Right renal cortex interstitium (tissue), 3 donors: ENCODE results near the gene MCRS1. TPM values are rescaled to one million over a fixed set of nuclear protein-coding genes. Genes with fewer than 3 reads are reported as not detected.
"Not testable (repeated sequence)": the region's sequence is repeated elsewhere in the genome, so short reads cannot be mapped to it uniquely, and the experiment has no call there.

Experiments used
- DNase-seq, 3 donors: peaks; one replicate each; pipeline ENCODE4 v3.0.0-alpha.2; 2013; ENCODE audit warnings: low read depth in 3 of 3, low spot score in 2 of 3
- polyA plus RNA-seq, 3 donors: library from polyadenylated mRNA; unstranded; fragments of 120-200 nt; gene quantifications; one replicate each; pipeline ENCODE4 v1.2.1, GENCODE V29; 2013; ENCODE audit not compliant: insufficient read length in 3 of 3

The MCRS1 gene, protein sequence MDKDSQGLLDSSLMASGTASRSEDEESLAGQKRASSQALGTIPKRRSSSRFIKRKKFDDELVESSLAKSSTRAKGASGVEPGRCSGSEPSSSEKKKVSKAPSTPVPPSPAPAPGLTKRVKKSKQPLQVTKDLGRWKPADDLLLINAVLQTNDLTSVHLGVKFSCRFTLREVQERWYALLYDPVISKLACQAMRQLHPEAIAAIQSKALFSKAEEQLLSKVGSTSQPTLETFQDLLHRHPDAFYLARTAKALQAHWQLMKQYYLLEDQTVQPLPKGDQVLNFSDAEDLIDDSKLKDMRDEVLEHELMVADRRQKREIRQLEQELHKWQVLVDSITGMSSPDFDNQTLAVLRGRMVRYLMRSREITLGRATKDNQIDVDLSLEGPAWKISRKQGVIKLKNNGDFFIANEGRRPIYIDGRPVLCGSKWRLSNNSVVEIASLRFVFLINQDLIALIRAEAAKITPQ
- 10 to 100 TPM; 64.1 to 69.2 (median 66.2) TPM for polyA plus RNA-seq

DNA sequence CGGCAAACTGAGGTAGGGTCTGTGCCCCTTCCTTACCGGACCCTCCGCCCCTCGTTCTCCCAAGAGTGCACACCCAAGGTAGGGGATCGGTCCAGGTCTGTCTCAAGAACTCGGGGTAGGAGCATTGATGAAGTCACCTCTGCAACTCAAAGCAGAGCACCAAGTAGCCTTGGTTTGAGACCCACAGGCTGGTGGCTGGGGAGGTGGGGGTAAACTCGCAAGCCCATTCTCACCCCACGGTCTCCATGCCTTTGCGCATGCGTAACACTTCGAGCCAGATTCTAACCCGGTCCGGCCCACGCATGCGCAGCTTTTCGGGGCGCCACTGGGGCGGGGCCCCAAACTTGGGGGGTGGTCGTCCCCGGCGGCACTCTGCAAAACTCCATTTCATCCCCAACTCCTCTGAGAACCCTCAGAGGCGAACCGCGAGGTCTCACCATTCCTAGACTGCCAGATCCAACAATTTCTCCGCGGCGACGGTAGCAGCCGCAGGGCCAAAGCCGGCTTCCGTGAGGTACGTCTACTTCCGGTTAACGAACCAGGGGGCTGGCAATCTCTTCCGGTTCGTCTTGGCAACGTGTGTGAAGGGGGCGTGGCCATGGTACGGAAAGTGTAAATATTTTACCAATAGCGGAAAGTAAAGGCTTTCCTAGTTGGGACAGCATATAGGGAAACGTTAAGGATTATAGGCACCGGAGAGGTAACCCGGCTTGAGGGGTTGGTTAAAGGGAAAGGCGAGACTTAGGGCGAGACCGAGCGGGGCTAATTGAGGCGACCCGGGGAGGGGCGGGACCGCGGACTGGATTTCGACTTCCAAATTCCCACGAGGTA, at the start of gene MCRS1:
Gene MCRS1 (minus strand): TSS at position 532 of the 831 bp plus-strand sequence. CDS start 1,411 bp downstream, outside the sequence.
- peak; percentile 82 to 88 (median 85) for DNase-seq

- no peak for DNase-seq
Measured at GRCh38 chr12:49616533-49617219, 48.7 kb upstream of the MCRS1 start.

DNA sequence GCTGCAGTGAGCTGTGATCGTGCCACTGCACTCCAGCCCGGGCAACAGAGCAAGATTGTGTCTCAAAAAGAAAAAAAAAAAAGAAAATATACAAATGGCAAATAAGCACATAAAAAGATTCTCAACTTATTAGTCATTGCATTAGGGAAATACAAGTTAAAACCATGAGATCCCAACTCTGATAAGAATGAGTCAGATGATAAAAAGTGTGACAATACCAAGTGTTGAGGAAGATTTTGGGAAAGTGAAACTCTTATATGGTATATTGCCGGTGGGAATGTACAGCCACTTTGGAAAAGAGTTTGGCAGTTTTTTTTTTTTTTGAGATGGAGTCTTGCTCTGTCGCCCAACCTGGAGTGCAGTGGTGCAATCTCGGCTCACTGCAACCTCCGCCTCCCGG, 47.8 kb upstream of the MCRS1 start:
- DNase-seq, result no peak

DNA sequence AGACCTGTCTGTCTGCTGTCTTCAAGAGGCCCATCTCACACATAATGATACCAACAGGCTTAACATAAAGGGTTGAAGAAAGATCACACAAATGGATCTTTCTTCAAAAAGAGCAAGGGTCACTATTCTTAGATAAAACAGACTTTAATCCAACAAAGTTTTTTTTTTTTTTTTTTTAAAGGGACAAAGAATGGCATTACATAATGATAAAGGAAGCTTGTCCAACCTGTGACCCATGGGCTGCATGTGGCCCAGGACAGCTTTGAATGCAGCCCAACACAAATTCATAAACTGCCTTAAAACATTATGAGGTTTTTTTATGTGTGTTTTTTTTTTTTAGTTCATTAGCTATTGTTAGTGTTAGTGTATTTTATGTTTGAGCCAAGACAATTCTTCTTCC, 44.3 kb upstream of the MCRS1 start:
- DNase-seq, result no peak

GRCh38 chr12:49610785-49611184, 42.8 kb upstream of the MCRS1 start:
- DNase-seq, result not testable (repeated sequence)

DNA sequence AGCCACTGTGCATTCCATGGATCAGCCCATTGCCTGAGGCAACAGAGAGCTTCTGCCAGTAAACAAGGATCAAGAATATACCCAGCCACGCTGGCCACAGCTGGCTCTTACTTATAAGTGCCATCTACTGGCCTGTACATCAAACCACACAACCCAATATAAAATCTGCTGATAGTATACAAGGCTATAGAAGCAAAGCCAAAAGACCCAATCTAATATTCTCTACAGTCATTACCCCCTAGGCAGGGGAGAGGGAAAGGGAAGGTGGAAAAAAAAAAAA, 41.9 kb upstream of the MCRS1 start:
- no peak for DNase-seq

GRCh38 chr12:49609059-49609874, 41.3 kb upstream of the MCRS1 start:
- no peak for DNase-seq

DNA sequence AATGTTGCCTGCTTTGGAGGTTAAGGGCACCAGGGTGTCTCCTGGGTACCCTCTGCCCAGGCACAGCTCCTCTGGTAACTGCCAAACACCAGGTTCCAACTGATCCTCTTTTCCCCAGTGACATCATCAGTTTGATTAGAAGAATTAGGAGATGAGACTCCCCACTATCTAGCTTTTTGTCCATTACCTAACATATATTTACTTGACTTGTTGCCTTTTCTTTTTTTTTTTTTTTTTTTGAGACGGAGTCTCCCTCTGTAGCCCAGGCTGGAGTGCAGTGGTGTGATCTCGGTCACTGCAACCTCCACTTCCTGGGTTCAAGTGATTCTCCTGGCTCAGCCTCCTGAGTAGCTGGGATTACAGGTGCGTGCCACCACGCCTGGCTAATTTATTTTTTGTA, 37.6 kb upstream of the MCRS1 start, which contains the start of gene FAM186B:
Gene FAM186B (minus strand): TSS at position 101 of the 400 bp plus-strand sequence. CDS start 162 bp downstream, outside the sequence.
- DNase-seq, result not testable (repeated sequence)

GRCh38 chr12:49604856-49605255, 36.9 kb upstream of the MCRS1 start:
- no peak for DNase-seq

DNA sequence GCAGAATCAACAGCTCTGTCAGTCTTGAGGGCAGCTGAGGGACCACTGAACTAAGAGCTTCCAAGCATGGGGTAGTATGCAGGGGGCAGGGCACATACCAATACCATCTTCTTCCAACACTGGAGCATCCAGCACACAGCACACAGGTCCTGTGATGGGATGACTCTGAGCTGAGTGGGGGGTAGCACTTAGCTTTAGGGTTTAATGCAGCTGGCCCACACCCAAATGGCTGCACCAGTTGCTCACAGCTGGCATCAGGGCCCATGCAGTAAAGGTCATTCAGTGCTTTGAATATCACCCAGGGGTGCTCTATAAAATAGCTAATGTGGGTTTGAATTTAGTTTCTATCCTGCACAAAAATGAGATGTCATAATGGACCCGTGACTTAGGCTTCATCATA, 35.8 kb upstream of the MCRS1 start:
- no peak for DNase-seq

GRCh38 chr12:49599961-49600360, 32.0 kb upstream of the MCRS1 start:
- DNase-seq, result no peak

GRCh38 chr12:49598527-49598926, 30.6 kb upstream of the MCRS1 start:
- DNase-seq, result no peak

DNA sequence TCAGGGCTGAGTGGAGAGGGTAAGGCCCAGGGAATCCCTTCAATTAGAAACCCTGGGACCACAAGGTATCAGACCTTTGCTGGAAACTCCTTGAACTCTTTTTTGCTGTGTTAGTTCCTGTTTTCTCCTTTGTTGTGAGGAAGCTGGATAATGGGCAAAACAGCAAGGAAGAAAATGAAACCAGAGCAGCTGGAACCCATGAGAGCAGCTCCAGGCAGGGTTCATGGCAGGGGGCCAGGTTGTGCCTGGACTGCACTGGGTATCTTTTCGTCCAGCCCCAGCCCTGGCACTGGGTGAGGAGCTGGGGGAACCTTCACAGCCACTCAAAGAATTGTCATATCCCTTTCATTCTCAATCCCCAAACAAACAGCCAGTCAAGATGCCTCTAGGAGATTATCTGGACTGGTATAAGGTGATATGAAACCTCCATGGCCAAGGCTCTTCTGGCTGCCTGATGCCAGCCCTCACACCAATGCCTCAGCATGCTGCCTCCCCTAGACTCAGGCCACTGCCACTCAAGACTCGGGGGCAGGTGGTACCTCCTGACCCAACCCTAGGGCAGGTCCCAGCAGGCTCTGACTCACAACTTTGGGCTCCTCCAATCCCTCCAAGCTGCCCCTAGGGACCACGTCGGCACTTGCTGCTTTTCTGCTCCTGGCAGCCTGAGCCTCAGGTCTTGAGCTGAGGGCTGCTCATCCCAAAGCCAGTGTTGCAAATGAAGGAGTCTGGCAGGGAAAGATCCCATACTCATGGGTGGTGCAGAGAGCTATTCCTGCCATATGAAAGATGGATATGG, 21.0 kb upstream of the MCRS1 start:
- no peak for DNase-seq

DNA sequence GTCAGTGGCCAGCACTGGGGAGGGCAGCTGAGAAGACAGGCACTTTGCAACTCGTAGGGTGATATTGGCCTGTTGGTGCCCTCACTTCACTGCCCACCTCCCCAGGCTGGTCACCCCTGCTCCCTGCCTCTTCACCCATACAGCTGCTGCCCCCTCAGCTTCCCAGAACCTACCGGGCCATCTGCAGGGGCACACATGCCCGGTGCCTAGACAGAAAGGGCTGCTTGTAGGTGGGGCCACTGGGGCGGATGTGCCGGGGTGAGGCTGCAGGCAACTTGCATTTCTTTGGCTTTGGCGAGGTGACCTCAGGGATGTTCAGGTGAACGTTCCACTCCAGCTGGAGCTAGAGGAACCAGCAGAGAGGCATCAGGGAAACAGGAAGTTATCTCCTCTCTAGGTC, 20.3 kb upstream of the MCRS1 start:
- no peak for DNase-seq

- DNase-seq, result no peak
Measured at GRCh38 chr12:49587174-49587908, 19.4 kb upstream of the MCRS1 start.

- no peak for DNase-seq
Measured at GRCh38 chr12:49585477-49586459, 17.8 kb upstream of the MCRS1 start.

DNA sequence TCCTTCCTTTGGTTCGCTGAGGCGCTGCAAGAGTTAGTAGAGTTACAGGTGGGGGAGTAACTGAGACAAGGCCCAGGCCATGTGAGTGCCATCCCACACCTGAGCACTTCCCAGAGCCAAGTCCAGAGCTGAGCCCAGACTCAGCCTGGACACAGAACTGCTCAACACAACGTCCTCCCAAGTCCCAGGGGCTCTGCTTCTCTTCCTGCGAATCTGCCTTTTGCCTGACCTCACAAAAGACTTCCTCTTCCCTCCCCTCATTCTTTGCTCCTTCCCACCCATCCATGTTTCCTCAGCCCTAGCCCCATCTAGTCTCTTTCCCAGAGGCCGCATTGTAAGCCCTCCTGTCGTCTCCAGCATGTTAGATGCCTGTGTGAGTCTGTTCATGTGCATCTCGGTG, 16.6 kb upstream of the MCRS1 start:
- no peak for DNase-seq
